A549 (cell line): Measurements from ENCODE around the gene CHCHD6.

ENCODE experiments used
- SREBF2 ChIP-seq: fragments of 450-650 bp; IDR thresholded peaks from 2 replicates; pipeline ENCODE4 v1.6.1; 2014; ENCODE audit warnings: mild to moderate bottlenecking, moderate library complexity
- TP53 ChIP-seq: fragments of 250-450 bp; sonication (Bioruptor Pico); IDR thresholded peaks from 2 replicates; pipeline ENCODE4 v1.5.0; 2021; ENCODE audit warnings: mild to moderate bottlenecking, moderate library complexity

DNA sequence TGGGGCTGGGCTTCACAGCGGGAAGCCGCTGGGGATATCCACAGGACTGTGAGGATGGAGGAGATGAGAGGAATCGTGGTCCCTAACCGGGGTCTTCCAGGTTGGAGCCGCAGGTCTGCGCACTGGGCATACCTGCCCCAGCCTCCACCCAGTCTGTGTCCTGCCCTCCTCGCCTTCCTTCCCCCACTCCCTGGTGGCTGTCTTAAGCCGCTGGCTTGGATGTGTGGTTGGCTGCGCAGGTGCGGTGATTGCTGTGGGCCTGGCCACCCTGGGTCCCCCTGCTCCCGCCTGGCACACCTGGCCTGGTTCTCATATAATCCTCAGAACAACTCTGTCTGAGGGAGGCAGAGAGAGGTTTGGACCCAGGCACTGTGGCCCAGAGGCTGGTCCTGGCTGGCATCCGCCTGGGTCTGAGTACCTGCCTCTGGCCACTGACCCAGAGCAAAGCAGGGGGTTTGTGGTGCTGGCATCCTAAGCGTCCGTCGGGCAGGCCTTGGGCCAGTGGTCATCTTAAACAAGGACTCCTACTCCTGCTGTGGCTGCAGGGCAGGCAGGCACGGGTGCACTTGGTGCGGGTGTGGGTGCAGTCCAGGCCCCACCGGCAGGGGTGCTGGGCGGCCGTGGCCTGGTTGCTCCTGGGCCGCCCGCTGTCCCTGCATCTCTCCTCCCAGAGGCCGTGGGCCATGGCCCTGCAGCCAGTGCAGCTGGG lies 297.6 kb downstream of the CHCHD6 start:
- TF ChIP-seq SREBF2 (no peak), TP53 (CRISPR knock-in tag) (no peak)
